Loucy (cell line): ENCODE data around the gene SMURF2.

Experiments used
- H2AFZ ChIP-seq: fragments of 200-600 bp; sonication (generic); 2 replicates; pipeline ENCODE4 v1.6.0; 2016; ENCODE audit warnings: antibody characterized with exemption, mild to moderate bottlenecking, low read length, moderate library complexity
- H3F3A ChIP-seq: fragments of 200-600 bp; 2 replicates; pipeline ENCODE4 v1.6.0; 2016; ENCODE audit warnings: antibody characterized with exemption, low read depth, mild to moderate bottlenecking
- H3K27me3 ChIP-seq: fragments of 200-600 bp; sonication (generic); 2 replicates; pipeline ENCODE4 v1.6.1; 2014; ENCODE audit warnings: low read length, mild to moderate bottlenecking; ENCODE audit not compliant: insufficient read depth, poor library complexity, severe bottlenecking
- H3K36me3 ChIP-seq: fragments of 200-600 bp; sonication (generic); 2 replicates; pipeline ENCODE4 v1.6.1; 2016; ENCODE audit warnings: low read length; ENCODE audit not compliant: insufficient read depth
- H3K4me1 ChIP-seq: fragments of 200-600 bp; sonication (generic); 2 replicates; pipeline ENCODE4 v1.5.1; 2014; ENCODE audit warnings: low read length, mild to moderate bottlenecking; ENCODE audit not compliant: insufficient read depth, poor library complexity, severe bottlenecking
- H3K4me2 ChIP-seq: fragments of 200-600 bp; sonication (generic); 2 replicates; pipeline ENCODE4 v1.6.0; 2014; ENCODE audit warnings: antibody characterized with exemption, low read length, low read depth, mild to moderate bottlenecking; ENCODE audit not compliant: poor library complexity, severe bottlenecking
- H3K4me3 ChIP-seq: fragments of 200-600 bp; sonication (generic); 2 replicates; pipeline ENCODE4 v1.5.1; 2014; ENCODE audit warnings: low read length, mild to moderate bottlenecking, mixed read lengths; ENCODE audit not compliant: poor library complexity, severe bottlenecking
- H3K79me2 ChIP-seq: fragments of 200-600 bp; sonication (generic); 2 replicates; pipeline ENCODE4 v1.6.1; 2014; ENCODE audit warnings: low read length; ENCODE audit not compliant: insufficient read depth
- H3K9ac ChIP-seq: fragments of 200-600 bp; sonication (generic); 2 replicates; pipeline ENCODE4 v1.6.0; 2014; ENCODE audit warnings: mild to moderate bottlenecking, low read depth, low read length, moderate library complexity; ENCODE audit not compliant: poor library complexity, severe bottlenecking
- H3K9me2 ChIP-seq: fragments of 200-600 bp; sonication (generic); replicated peaks from 2 replicates; pipeline ENCODE4 v1.6.1; 2016; ENCODE audit warnings: low read depth, low read length, mixed read lengths
- H3K9me3 ChIP-seq: fragments of 200-600 bp; sonication (generic); 2 replicates; pipeline ENCODE4 v1.6.1; 2014; ENCODE audit warnings: mild to moderate bottlenecking, antibody characterized with exemption, low read length, low read depth; ENCODE audit not compliant: insufficient read depth
- H4K20me1 ChIP-seq: fragments of 200-600 bp; sonication (generic); 2 replicates; pipeline ENCODE4 v1.6.0; 2014; ENCODE audit warnings: antibody characterized with exemption, low read length, mild to moderate bottlenecking; ENCODE audit not compliant: insufficient read depth, poor library complexity, severe bottlenecking
- CTCF ChIP-seq: fragments of 200-600 bp; sonication (generic); conservative IDR thresholded peaks from 2 replicates; pipeline ENCODE4 v1.5.1; 2014; ENCODE audit warnings: mild to moderate bottlenecking, antibody characterized with exemption, low read length
- EZH2phosphoT487 ChIP-seq: fragments of 200-600 bp; IDR thresholded peaks from 2 replicates; pipeline ENCODE4 v1.6.1; 2018; ENCODE audit warnings: antibody characterized with exemption, mild to moderate bottlenecking, moderate library complexity, borderline replicate concordance

Gene SMURF2

DNA sequence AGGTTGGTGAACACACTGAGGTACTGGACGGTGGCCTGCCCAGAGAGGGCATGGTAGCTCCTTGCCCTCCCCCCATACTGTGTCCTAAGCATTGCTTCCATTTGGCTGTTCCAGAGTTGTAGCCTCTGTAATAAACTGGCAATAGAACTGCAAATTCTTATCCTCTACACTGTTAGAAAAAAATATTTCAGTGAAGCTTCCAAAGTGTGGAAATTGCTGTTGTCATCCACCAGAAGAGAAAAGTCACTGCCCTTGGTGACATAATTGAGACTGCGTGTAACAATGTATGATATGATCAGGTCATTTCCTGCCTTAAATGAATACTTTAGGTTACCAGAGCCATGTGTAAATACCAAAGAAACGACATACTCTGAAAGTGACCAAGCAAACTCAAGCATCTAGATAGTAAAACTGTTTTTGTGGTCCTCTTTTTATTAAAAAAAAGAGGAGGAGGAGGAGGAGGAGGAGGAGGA is 89.4 kb downstream of the SMURF2 start:
- no peaks in the 10 kb centered on the region for H3K79me2 ChIP-seq
- H3K36me3 ChIP-seq, result peaks cover 51% of the 10 kb centered on the region; the same call in 1 of the 2 replicates
- TF ChIP-seq EZH2phosphoT487 (no peak), CTCF (no peak)
- peaks cover 7% of the 10 kb centered on the region; the same call in 1 of the 2 replicates for H3F3A ChIP-seq
- no peak overlapping the region for H2AFZ ChIP-seq
- no peak overlapping the region for H3K4me3 ChIP-seq
- H3K9me3 ChIP-seq, result no peaks in the 10 kb centered on the region
- H3K4me1 ChIP-seq, result peaks cover 10% of the 10 kb centered on the region
- no peaks in the 10 kb centered on the region for H4K20me1 ChIP-seq
- H3K4me2 ChIP-seq, result no peak overlapping the region
- H3K9ac ChIP-seq, result no peak overlapping the region
- no peaks in the 10 kb centered on the region for H3K27me3 ChIP-seq
- H3K9me2 ChIP-seq, result no peaks in the 10 kb centered on the region

- H3K4me2 ChIP-seq, result no peak overlapping the region
- H3K9me3 ChIP-seq, result no peaks in the 10 kb centered on the region
- no peak overlapping the region for H2AFZ ChIP-seq
- H3K9me2 ChIP-seq, result no peaks in the 10 kb centered on the region
- H3K36me3 ChIP-seq, result peaks cover 49% of the 10 kb centered on the region; the same call in 1 of the 2 replicates
- no peak overlapping the region for H3K4me3 ChIP-seq
- H3K9ac ChIP-seq, result no peak overlapping the region
- peaks cover 10% of the 10 kb centered on the region for H3K4me1 ChIP-seq
- no peaks in the 10 kb centered on the region for H3K79me2 ChIP-seq
- H4K20me1 ChIP-seq, result no peaks in the 10 kb centered on the region
- no peak for TF ChIP-seq CTCF
- TF ChIP-seq EZH2phosphoT487, result no peak
- H3F3A ChIP-seq, result peaks cover 7% of the 10 kb centered on the region; the same call in 1 of the 2 replicates
- H3K27me3 ChIP-seq, result no peaks in the 10 kb centered on the region
These were observed 90.4 kb downstream of the SMURF2 start for GRCh38 chr17:64571746-64572145.

- Histone ChIP-seq H3K9me3 (no peaks in the 10 kb centered on the region), H3K4me2 (no peak overlapping the region), H3F3A (no peaks in the 10 kb centered on the region), H3K4me3 (no peak overlapping the region), H3K79me2 (no peaks in the 10 kb centered on the region), H3K9ac (no peak overlapping the region), H2AFZ (no peak overlapping the region), H4K20me1 (no peaks in the 10 kb centered on the region), H3K27me3 (no peaks in the 10 kb centered on the region), H3K4me1 (no peaks in the 10 kb centered on the region), H3K36me3 (peaks cover 51% of the 10 kb centered on the region; the same call in 1 of the 2 replicates), H3K9me2 (no peaks in the 10 kb centered on the region)
- TF ChIP-seq EZH2phosphoT487 (no peak), CTCF (no peak)
These were observed 96.5 kb downstream of the SMURF2 start for GRCh38 chr17:64565563-64565962.
